Measurements from ENCODE around the gene RPL19.

RPL19 gene

GRCh38 chr17:39195568-39196160 lies 4.4 kb upstream of the RPL19 start:
- in situ Hi-C loops (cut with MboI; ENCODE audit: low pct_unique_long_range_greater_than_20kb, low sequenced_read_pairs, unreplicated experiment) = no loop called here
- TF ChIP-seq CTCF (IDR thresholded peaks at IDR 0.05; ENCODE audit: extremely low read depth, insufficient read depth, missing control alignments) = no peak
- DNase-seq (ENCODE audit: low spot score) = no peak

- DNase-seq (ENCODE audit: low spot score) = no peak
- no peak for TF ChIP-seq CTCF (IDR thresholded peaks at IDR 0.05; ENCODE audit: extremely low read depth, insufficient read depth, missing control alignments)
- in situ Hi-C loops (cut with MboI; ENCODE audit: low pct_unique_long_range_greater_than_20kb, low sequenced_read_pairs, unreplicated experiment) = no loop called here
These were observed 3.8 kb upstream of the RPL19 start for GRCh38 chr17:39196241-39196807.

- DNase-seq (ENCODE audit: low spot score) = peak; percentile 64
- in situ Hi-C loops (cut with MboI; ENCODE audit: low pct_unique_long_range_greater_than_20kb, low sequenced_read_pairs, unreplicated experiment) = no loop called here
- no peak for TF ChIP-seq CTCF (IDR thresholded peaks at IDR 0.05; ENCODE audit: extremely low read depth, insufficient read depth, missing control alignments)
These were observed 3.2 kb upstream of the RPL19 start for GRCh38 chr17:39196808-39197291.

- DNase-seq (ENCODE audit: low spot score) = peak; percentile 92
- no peak for TF ChIP-seq CTCF (IDR thresholded peaks at IDR 0.05; ENCODE audit: extremely low read depth, insufficient read depth, missing control alignments)
- in situ Hi-C loops (cut with MboI; ENCODE audit: low pct_unique_long_range_greater_than_20kb, low sequenced_read_pairs, unreplicated experiment) = no loop called here
These were observed 2.5 kb upstream of the RPL19 start, which contains the start of gene CACNB1 for GRCh38 chr17:39197380-39198185. CACNB1 (minus strand) TSS chr17:39197669; CDS start chr17:39197495, 174 bp downstream.

- DNase-seq (ENCODE audit: low spot score) = no peak
- in situ Hi-C loops (cut with MboI; ENCODE audit: low pct_unique_long_range_greater_than_20kb, low sequenced_read_pairs, unreplicated experiment) = no loop called here
- TF ChIP-seq CTCF (IDR thresholded peaks at IDR 0.05; ENCODE audit: extremely low read depth, insufficient read depth, missing control alignments) = no peak
These were observed 1.9 kb upstream of the RPL19 start for GRCh38 chr17:39198186-39198566.

- TF ChIP-seq CTCF (IDR thresholded peaks at IDR 0.05; ENCODE audit: extremely low read depth, insufficient read depth, missing control alignments) = no peak
- in situ Hi-C loops (cut with MboI; ENCODE audit: low pct_unique_long_range_greater_than_20kb, low sequenced_read_pairs, unreplicated experiment) = no loop called here
- DNase-seq (ENCODE audit: low spot score) = peak; percentile 97
These were observed 338 bp upstream of the RPL19 start for GRCh38 chr17:39199820-39200069.

Data from GM13977 (cell line).